Neural progenitor cell (in vitro differentiated cells): ENCODE data around the gene GABRG3. TPM values are rescaled to one million over a fixed set of nuclear protein-coding genes. Genes with fewer than 3 reads are reported as not detected.

Source experiments
- DNase-seq: peaks from one replicate; pipeline ENCODE4 v3.0.0-alpha.2; 2016; ENCODE audit warnings: low spot score
- H2AFZ ChIP-seq: fragments of 200-600 bp; sonication (generic); replicated peaks from 2 replicates; pipeline ENCODE4 v1.6.1; 2016; ENCODE audit warnings: antibody characterized with exemption
- H3F3A ChIP-seq: fragments of 200-600 bp; sonication (generic); 2 replicates; pipeline ENCODE4 v1.6.1; 2016; ENCODE audit warnings: antibody characterized with exemption, low read depth
- H3K27ac ChIP-seq: fragments of 200-600 bp; sonication (generic); 2 replicates; pipeline ENCODE4 v1.5.1; 2016; ENCODE audit warnings: mild to moderate bottlenecking
- H3K27me3 ChIP-seq: fragments of 200-600 bp; sonication (generic); 2 replicates; pipeline ENCODE4 v1.6.1; 2016; ENCODE audit warnings: mild to moderate bottlenecking, moderate library complexity
- H3K36me3 ChIP-seq: fragments of 200-600 bp; sonication (generic); 2 replicates; pipeline ENCODE4 v1.5.1; 2016
- H3K4me1 ChIP-seq: fragments of 200-600 bp; sonication (generic); 2 replicates; pipeline ENCODE4 v1.6.1; 2016; ENCODE audit warnings: mixed run types
- H3K4me2 ChIP-seq: fragments of 200-600 bp; sonication (generic); 2 replicates; pipeline ENCODE4 v1.6.1; 2016
- H3K4me3 ChIP-seq: fragments of 200-600 bp; sonication (generic); 2 replicates; pipeline ENCODE4 v1.5.1; 2016
- H3K79me2 ChIP-seq: fragments of 200-600 bp; sonication (generic); 2 replicates; pipeline ENCODE4 v1.6.1; 2016; ENCODE audit warnings: low read depth
- H3K9ac ChIP-seq: fragments of 200-600 bp; sonication (generic); 2 replicates; pipeline ENCODE4 v1.6.1; 2016
- H3K9me3 ChIP-seq: fragments of 200-600 bp; sonication (generic); 2 replicates; pipeline ENCODE4 v1.5.1; 2016; ENCODE audit warnings: low read depth
- H4K20me1 ChIP-seq: fragments of 200-600 bp; sonication (generic); 2 replicates; pipeline ENCODE4 v1.6.1; 2016; ENCODE audit warnings: low read depth
- H3K27ac Mint-ChIP-seq: 3 replicates; pipeline ENCODE4 v1.8.0; 2021; ENCODE audit warnings: mixed read lengths
- H3K27me3 Mint-ChIP-seq: 2 replicates; pipeline ENCODE4 v1.8.0; 2022; ENCODE audit warnings: low read depth, mild to moderate bottlenecking, inconsistent platforms, moderate library complexity, mixed read lengths; ENCODE audit not compliant: insufficient read depth
- H3K36me3 Mint-ChIP-seq: 3 replicates; pipeline ENCODE4 v1.8.0; 2021; ENCODE audit warnings: mixed read lengths
- H3K4me1 Mint-ChIP-seq: 3 replicates; pipeline ENCODE4 v1.8.0; 2021; ENCODE audit warnings: mixed read lengths
- H3K4me3 Mint-ChIP-seq: 3 replicates; pipeline ENCODE4 v1.8.0; 2021; ENCODE audit warnings: mild to moderate bottlenecking, moderate library complexity, mixed read lengths
- H3K9me3 Mint-ChIP-seq: 3 replicates; pipeline ENCODE4 v1.8.0; 2020; ENCODE audit warnings: mixed read lengths
- CTCF ChIP-seq: fragments of 200-600 bp; sonication (generic); IDR thresholded peaks from 2 replicates; pipeline ENCODE4 v1.5.1; 2017; ENCODE audit warnings: antibody characterized with exemption, mild to moderate bottlenecking
- EZH2 ChIP-seq: fragments of 200-600 bp; sonication (generic); IDR thresholded peaks from 2 replicates; pipeline ENCODE4 v1.6.1; 2017; ENCODE audit warnings: antibody characterized with exemption, mild to moderate bottlenecking, moderate library complexity
- EZH2phosphoT487 ChIP-seq: fragments of 200-600 bp; sonication (generic); IDR thresholded peaks from 2 replicates; pipeline ENCODE4 v1.6.1; 2017; ENCODE audit warnings: antibody characterized with exemption
- total RNA-seq: library from RNA; depleted of rRNA; stranded (reverse); fragments of >200 nt; gene quantifications from 2 replicates; pipeline ENCODE4 v1.2.3, GENCODE V29; 2015; ENCODE audit warnings: low replicate concordance

The GABRG3 gene
- total RNA-seq, 1 donor from 2014 or later, result 3.4 TPM

GRCh38 chr15:27579738-27580137 is 608.8 kb downstream of the GABRG3 start:
- Histone ChIP-seq H4K20me1 (no peaks in the 10 kb centered on the region), H3K36me3 (no peaks in the 10 kb centered on the region), H3K4me3 (no peak overlapping the region), H3F3A (no peaks in the 10 kb centered on the region), H3K4me1 (no peaks in the 10 kb centered on the region), H3K9ac (no peak overlapping the region), H3K4me2 (no peak overlapping the region), H3K27ac (no peak overlapping the region), H3K9me3 (no peaks in the 10 kb centered on the region), H3K27me3 (no peaks in the 10 kb centered on the region), H3K79me2 (no peaks in the 10 kb centered on the region), H2AFZ (no peak overlapping the region)
- no peak overlapping the region for H3K4me3 Mint-ChIP-seq
- no peaks in the 10 kb centered on the region for H3K36me3 Mint-ChIP-seq
- H3K27ac Mint-ChIP-seq, result no peak overlapping the region
- TF ChIP-seq EZH2, result no peak
- TF ChIP-seq CTCF, result no peak
- TF ChIP-seq EZH2phosphoT487, result no peak
- H3K27me3 Mint-ChIP-seq, result no peaks in the 10 kb centered on the region
- H3K4me1 Mint-ChIP-seq, result peaks cover 6% of the 10 kb centered on the region
- peaks cover 12% of the 10 kb centered on the region for H3K9me3 Mint-ChIP-seq
- no peak for DNase-seq

GRCh38 chr15:27582726-27583410 is 611.9 kb downstream of the GABRG3 start:
- H3K27ac ChIP-seq, result no peak overlapping the region
- DNase-seq, result no peak
- H3K27me3 Mint-ChIP-seq, result no peaks in the 10 kb centered on the region
- H3K27ac Mint-ChIP-seq, result no peak overlapping the region
- H3K9ac ChIP-seq, result no peak overlapping the region
- no peaks in the 10 kb centered on the region for H4K20me1 ChIP-seq
- H3K79me2 ChIP-seq, result no peaks in the 10 kb centered on the region
- H3K27me3 ChIP-seq, result no peaks in the 10 kb centered on the region
- peaks cover 5% of the 10 kb centered on the region for H3K4me1 ChIP-seq
- H3K36me3 ChIP-seq, result no peaks in the 10 kb centered on the region
- no peak overlapping the region for H3K4me3 Mint-ChIP-seq
- H3F3A ChIP-seq, result no peaks in the 10 kb centered on the region
- H3K4me2 ChIP-seq, result no peak overlapping the region
- H3K9me3 ChIP-seq, result no peaks in the 10 kb centered on the region
- no peak overlapping the region for H3K4me3 ChIP-seq
- H2AFZ ChIP-seq, result no peak overlapping the region
- H3K4me1 Mint-ChIP-seq, result no peaks in the 10 kb centered on the region
- H3K36me3 Mint-ChIP-seq, result no peaks in the 10 kb centered on the region
- peaks cover 12% of the 10 kb centered on the region for H3K9me3 Mint-ChIP-seq
- no peak for TF ChIP-seq EZH2
- TF ChIP-seq CTCF, result no peak
- no peak for TF ChIP-seq EZH2phosphoT487

- Histone ChIP-seq H3K4me1 (peaks cover 11% of the 10 kb centered on the region), H3K4me2 (no peak overlapping the region), H3K27me3 (no peaks in the 10 kb centered on the region), H3K79me2 (no peaks in the 10 kb centered on the region), H2AFZ (no peak overlapping the region), H3K9ac (no peak overlapping the region), H3K27ac (no peak overlapping the region), H3F3A (no peaks in the 10 kb centered on the region), H3K9me3 (no peaks in the 10 kb centered on the region), H3K4me3 (no peak overlapping the region), H3K36me3 (no peaks in the 10 kb centered on the region), H4K20me1 (no peaks in the 10 kb centered on the region)
- H3K4me3 Mint-ChIP-seq, result no peak overlapping the region
- H3K4me1 Mint-ChIP-seq, result no peaks in the 10 kb centered on the region
- H3K36me3 Mint-ChIP-seq, result no peaks in the 10 kb centered on the region
- no peak for DNase-seq
- peaks cover 7% of the 10 kb centered on the region for H3K9me3 Mint-ChIP-seq
- no peak overlapping the region for H3K27ac Mint-ChIP-seq
- H3K27me3 Mint-ChIP-seq, result no peaks in the 10 kb centered on the region
- TF ChIP-seq CTCF, result no peak
- TF ChIP-seq EZH2, result no peak
- TF ChIP-seq EZH2phosphoT487, result no peak
These were observed 612.7 kb downstream of the GABRG3 start for GRCh38 chr15:27583651-27584050.
